ENCODE results near the gene LIMK1.

The LIMK1 gene

GRCh38 chr7:74149603-74150002 is 66.0 kb downstream of the LIMK1 start:
- Histone ChIP-seq H3K4me1 (ENCODE audit: low read length) (no peaks in the 10 kb centered on the region), H3K4me3 (ENCODE audit: low read length) (no peak overlapping the region), H2AFZ (ENCODE audit: low read depth, low read length) (no peak overlapping the region), H3K27me3 (ENCODE audit: low read depth, low read length) (0 out of 2 replicates have a peak, but pooled peaks cover 3% of the 10 kb centered on the region), H3K27ac (ENCODE audit: low read length) (no peak overlapping the region), H3K9ac (ENCODE audit: low read length) (no peak overlapping the region), H3K36me3 (replicated peaks; ENCODE audit: low read depth, low read length) (no peaks in the 10 kb centered on the region), H3K79me2 (ENCODE audit: low read length) (no peaks in the 10 kb centered on the region), H4K20me1 (ENCODE audit: insufficient read depth, low read length) (no peaks in the 10 kb centered on the region), H3K4me2 (ENCODE audit: low read length) (no peak overlapping the region), H3K9me3 (ENCODE audit: insufficient read depth, low read length) (peaks cover 4% of the 10 kb centered on the region; the same call in 1 of the 2 replicates)
- TF ChIP-seq, protein P1, sequence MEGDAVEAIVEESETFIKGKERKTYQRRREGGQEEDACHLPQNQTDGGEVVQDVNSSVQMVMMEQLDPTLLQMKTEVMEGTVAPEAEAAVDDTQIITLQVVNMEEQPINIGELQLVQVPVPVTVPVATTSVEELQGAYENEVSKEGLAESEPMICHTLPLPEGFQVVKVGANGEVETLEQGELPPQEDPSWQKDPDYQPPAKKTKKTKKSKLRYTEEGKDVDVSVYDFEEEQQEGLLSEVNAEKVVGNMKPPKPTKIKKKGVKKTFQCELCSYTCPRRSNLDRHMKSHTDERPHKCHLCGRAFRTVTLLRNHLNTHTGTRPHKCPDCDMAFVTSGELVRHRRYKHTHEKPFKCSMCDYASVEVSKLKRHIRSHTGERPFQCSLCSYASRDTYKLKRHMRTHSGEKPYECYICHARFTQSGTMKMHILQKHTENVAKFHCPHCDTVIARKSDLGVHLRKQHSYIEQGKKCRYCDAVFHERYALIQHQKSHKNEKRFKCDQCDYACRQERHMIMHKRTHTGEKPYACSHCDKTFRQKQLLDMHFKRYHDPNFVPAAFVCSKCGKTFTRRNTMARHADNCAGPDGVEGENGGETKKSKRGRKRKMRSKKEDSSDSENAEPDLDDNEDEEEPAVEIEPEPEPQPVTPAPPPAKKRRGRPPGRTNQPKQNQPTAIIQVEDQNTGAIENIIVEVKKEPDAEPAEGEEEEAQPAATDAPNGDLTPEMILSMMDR (IDR thresholded peaks at IDR 0.05; ENCODE audit: low read depth, low read length), result no peak
- no peak for TF ChIP-seq EZH2phosphoT487 (IDR thresholded peaks at IDR 0.05; ENCODE audit: low read depth)

DNA sequence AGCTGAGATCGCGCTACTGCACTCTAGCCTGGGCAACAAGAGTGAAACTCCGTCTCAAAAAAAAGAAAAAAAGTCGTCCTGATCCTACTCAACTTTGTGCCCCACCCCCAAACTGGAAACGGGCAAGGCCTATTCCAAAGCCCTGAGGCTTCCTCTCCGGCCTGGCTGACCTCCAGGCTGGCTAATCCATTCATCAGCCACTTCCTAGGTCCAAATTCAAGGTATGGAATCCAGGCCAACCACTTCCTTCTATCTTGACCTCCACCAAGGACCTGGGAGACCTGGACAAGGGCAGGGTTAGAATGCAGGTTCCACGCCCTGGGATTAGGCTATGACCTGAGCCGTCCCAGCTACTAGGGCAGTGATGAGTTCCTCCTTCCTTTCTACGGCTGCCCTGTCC is 70.1 kb downstream of the LIMK1 start:
- H3K9ac ChIP-seq (ENCODE audit: low read length), result no peak overlapping the region
- no peak overlapping the region for H3K4me2 ChIP-seq (ENCODE audit: low read length)
- no peak overlapping the region for H3K27ac ChIP-seq (ENCODE audit: low read length)
- H3K27me3 ChIP-seq (ENCODE audit: low read depth, low read length), result no peaks in the 10 kb centered on the region
- H2AFZ ChIP-seq (ENCODE audit: low read depth, low read length), result no peak overlapping the region
- no peak overlapping the region for H3K4me3 ChIP-seq (ENCODE audit: low read length)
- no peaks in the 10 kb centered on the region for H3K4me1 ChIP-seq (ENCODE audit: low read length)
- no peaks in the 10 kb centered on the region for H3K79me2 ChIP-seq (ENCODE audit: low read length)
- H3K9me3 ChIP-seq (ENCODE audit: insufficient read depth, low read length), result no peaks in the 10 kb centered on the region
- TF ChIP-seq, protein P1 (IDR thresholded peaks at IDR 0.05; ENCODE audit: low read depth, low read length), result no peak
- TF ChIP-seq EZH2phosphoT487 (IDR thresholded peaks at IDR 0.05; ENCODE audit: low read depth), result no peak
- H3K36me3 ChIP-seq (replicated peaks; ENCODE audit: low read depth, low read length), result no peaks in the 10 kb centered on the region
- H4K20me1 ChIP-seq (ENCODE audit: insufficient read depth, low read length), result no peaks in the 10 kb centered on the region

- Histone ChIP-seq H3K9me3 (ENCODE audit: insufficient read depth, low read length) (no peaks in the 10 kb centered on the region), H3K4me3 (ENCODE audit: low read length) (no peak overlapping the region), H4K20me1 (ENCODE audit: insufficient read depth, low read length) (no peaks in the 10 kb centered on the region), H3K27ac (ENCODE audit: low read length) (no peak overlapping the region), H3K27me3 (ENCODE audit: low read depth, low read length) (no peaks in the 10 kb centered on the region), H3K9ac (ENCODE audit: low read length) (no peak overlapping the region), H3K36me3 (replicated peaks; ENCODE audit: low read depth, low read length) (no peaks in the 10 kb centered on the region), H3K79me2 (ENCODE audit: low read length) (no peaks in the 10 kb centered on the region), H3K4me1 (ENCODE audit: low read length) (no peaks in the 10 kb centered on the region), H3K4me2 (ENCODE audit: low read length) (no peak overlapping the region), H2AFZ (ENCODE audit: low read depth, low read length) (no peak overlapping the region)
- TF ChIP-seq EZH2phosphoT487 (IDR thresholded peaks at IDR 0.05; ENCODE audit: low read depth), result no peak
- TF ChIP-seq, protein P1 (IDR thresholded peaks at IDR 0.05; ENCODE audit: low read depth, low read length), result no peak
Measured at GRCh38 chr7:74155810-74156395, 72.3 kb downstream of the LIMK1 start.

DNA sequence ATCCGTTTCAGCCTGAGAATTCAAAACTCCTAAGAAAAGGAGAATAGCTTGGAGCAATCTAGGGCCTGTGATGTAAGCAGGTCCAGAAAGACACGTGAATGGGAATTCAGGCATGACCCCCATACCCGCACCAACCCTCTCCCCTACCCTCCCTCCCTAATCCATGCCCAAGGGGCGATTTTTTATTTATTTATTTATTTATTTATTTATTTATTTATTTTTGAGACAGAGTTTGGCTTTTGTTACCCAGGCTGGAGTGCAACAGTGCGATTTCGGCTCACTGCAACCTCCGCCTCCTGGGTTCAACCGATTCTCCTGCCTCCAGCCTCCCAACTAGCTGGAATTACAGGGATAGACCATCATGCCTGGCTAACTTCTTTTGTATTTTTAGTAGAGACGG is 74.0 kb downstream of the LIMK1 start:
- TF ChIP-seq EZH2phosphoT487 (IDR thresholded peaks at IDR 0.05; ENCODE audit: low read depth), result no peak

More for the DNA sequence above, 74.0 kb downstream of the LIMK1 start:
- H3K9ac ChIP-seq (ENCODE audit: low read length), result no peak overlapping the region
- H3K36me3 ChIP-seq (replicated peaks; ENCODE audit: low read depth, low read length), result no peaks in the 10 kb centered on the region
- no peaks in the 10 kb centered on the region for H3K4me1 ChIP-seq (ENCODE audit: low read length)
- H3K9me3 ChIP-seq (ENCODE audit: insufficient read depth, low read length), result no peaks in the 10 kb centered on the region
- no peaks in the 10 kb centered on the region for H4K20me1 ChIP-seq (ENCODE audit: insufficient read depth, low read length)
- no peaks in the 10 kb centered on the region for H3K79me2 ChIP-seq (ENCODE audit: low read length)
- H3K27me3 ChIP-seq (ENCODE audit: low read depth, low read length), result no peaks in the 10 kb centered on the region
- H3K4me2 ChIP-seq (ENCODE audit: low read length), result no peak overlapping the region
- no peak overlapping the region for H3K4me3 ChIP-seq (ENCODE audit: low read length)
- no peak overlapping the region for H2AFZ ChIP-seq (ENCODE audit: low read depth, low read length)
- no peak overlapping the region for H3K27ac ChIP-seq (ENCODE audit: low read length)
